ENCODE measurements around the gene WNK2.
A peak's percentile ranks its signal among the peaks of the same experiment; 100 is the strongest.

The WNK2 gene

GRCh38 chr9:93222890-93223259, 38.9 kb downstream of the WNK2 start:
- no peak for DNase-seq

GRCh38 chr9:93223260-93224180, 39.6 kb downstream of the WNK2 start:
- DNase-seq, result no peak

- no peak for DNase-seq
Observed at GRCh38 chr9:93224591-93224990, 40.7 kb downstream of the WNK2 start.

- DNase-seq, result no peak
Observed at GRCh38 chr9:93225417-93225816, 41.5 kb downstream of the WNK2 start.

GRCh38 chr9:93225892-93226291, 42.0 kb downstream of the WNK2 start:
- no peak for DNase-seq

- DNase-seq, result no peak
Observed at GRCh38 chr9:93226819-93227218, 42.9 kb downstream of the WNK2 start.

GRCh38 chr9:93228030-93228429, 44.1 kb downstream of the WNK2 start:
- DNase-seq, result no peak

GRCh38 chr9:93228453-93228852, 44.5 kb downstream of the WNK2 start:
- DNase-seq, result no peak

GRCh38 chr9:93229636-93230035, 45.7 kb downstream of the WNK2 start:
- no peak for DNase-seq

GRCh38 chr9:93230185-93230584, 46.2 kb downstream of the WNK2 start:
- no peak for DNase-seq

- no peak for DNase-seq
Observed at GRCh38 chr9:93230601-93231000, 46.7 kb downstream of the WNK2 start.

GRCh38 chr9:93231121-93231694, 47.3 kb downstream of the WNK2 start:
- DNase-seq, result peak; percentile 13

GRCh38 chr9:93231716-93232115, 47.8 kb downstream of the WNK2 start:
- DNase-seq, result no peak

GRCh38 chr9:93232388-93232960, 48.5 kb downstream of the WNK2 start:
- DNase-seq, result no peak

GRCh38 chr9:93233033-93233432, 49.1 kb downstream of the WNK2 start:
- DNase-seq, result no peak

- DNase-seq, result no peak
Observed at GRCh38 chr9:93234600-93234999, 50.7 kb downstream of the WNK2 start.

GRCh38 chr9:93235300-93235960, 51.5 kb downstream of the WNK2 start:
- no peak for DNase-seq

GRCh38 chr9:93236541-93237206, 52.7 kb downstream of the WNK2 start:
- no peak for DNase-seq

- no peak for DNase-seq
Observed at GRCh38 chr9:93237540-93237939, 53.6 kb downstream of the WNK2 start.

GRCh38 chr9:93238953-93239925, 55.3 kb downstream of the WNK2 start:
- no peak for DNase-seq

- no peak for DNase-seq
Observed at GRCh38 chr9:93240891-93241334, 57.0 kb downstream of the WNK2 start.

GRCh38 chr9:93243112-93243511, 59.2 kb downstream of the WNK2 start:
- DNase-seq, result no peak
